Measurements from ENCODE around the gene SLC38A9.

The SLC38A9 gene

DNA sequence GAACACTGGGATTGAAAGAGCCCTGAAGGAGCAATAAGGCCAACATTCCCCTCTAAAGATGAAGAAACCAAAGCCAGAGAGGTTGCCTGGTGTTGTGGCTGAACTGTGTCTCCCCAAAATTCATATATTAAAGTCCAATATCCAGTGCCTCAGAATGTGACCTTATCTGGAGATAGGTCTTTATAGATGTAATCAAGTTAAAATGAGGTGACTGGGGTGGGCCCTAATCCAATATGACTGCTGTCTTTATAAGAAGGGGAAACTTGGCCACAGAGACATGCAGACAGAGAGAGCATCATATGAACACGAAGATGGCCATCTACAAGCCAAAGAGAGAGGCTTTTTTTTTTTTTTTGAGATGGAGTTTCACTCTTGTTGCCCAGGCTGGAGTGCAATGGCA, 110.5 kb downstream of the SLC38A9 start:
- no peak for DNase-seq (ENCODE audit: insufficient read length, low spot score)
- no peak for TF ChIP-seq POLR2A (IDR thresholded peaks at IDR 0.05; ENCODE audit: low read depth, low read length)
- no peak for FAIRE-seq

- DNase-seq (ENCODE audit: insufficient read length, low spot score) (peak; percentile 33), FAIRE-seq (no peak)
These were observed 110.9 kb downstream of the SLC38A9 start for GRCh38 chr5:55601204-55601618.

GRCh38 chr5:55600497-55601203, 111.5 kb downstream of the SLC38A9 start:
- no peak for FAIRE-seq

More at GRCh38 chr5:55601204-55601618, 110.9 kb downstream of the SLC38A9 start:
- no peak for TF ChIP-seq POLR2A (IDR thresholded peaks at IDR 0.05; ENCODE audit: low read depth, low read length)

GRCh38 chr5:55600086-55600485, 112.0 kb downstream of the SLC38A9 start:
- FAIRE-seq = no peak
- no peak for TF ChIP-seq POLR2A (IDR thresholded peaks at IDR 0.05; ENCODE audit: low read depth, low read length)
- no peak for DNase-seq (ENCODE audit: insufficient read length, low spot score)

More at GRCh38 chr5:55600497-55601203, 111.5 kb downstream of the SLC38A9 start:
- no peak for DNase-seq (ENCODE audit: insufficient read length, low spot score)
- TF ChIP-seq POLR2A (IDR thresholded peaks at IDR 0.05; ENCODE audit: low read depth, low read length) = no peak

GRCh38 chr5:55599148-55600050, 112.7 kb downstream of the SLC38A9 start:
- no peak for TF ChIP-seq POLR2A (IDR thresholded peaks at IDR 0.05; ENCODE audit: low read depth, low read length)
- FAIRE-seq = no peak
- DNase-seq (ENCODE audit: insufficient read length, low spot score) = no peak

DNA sequence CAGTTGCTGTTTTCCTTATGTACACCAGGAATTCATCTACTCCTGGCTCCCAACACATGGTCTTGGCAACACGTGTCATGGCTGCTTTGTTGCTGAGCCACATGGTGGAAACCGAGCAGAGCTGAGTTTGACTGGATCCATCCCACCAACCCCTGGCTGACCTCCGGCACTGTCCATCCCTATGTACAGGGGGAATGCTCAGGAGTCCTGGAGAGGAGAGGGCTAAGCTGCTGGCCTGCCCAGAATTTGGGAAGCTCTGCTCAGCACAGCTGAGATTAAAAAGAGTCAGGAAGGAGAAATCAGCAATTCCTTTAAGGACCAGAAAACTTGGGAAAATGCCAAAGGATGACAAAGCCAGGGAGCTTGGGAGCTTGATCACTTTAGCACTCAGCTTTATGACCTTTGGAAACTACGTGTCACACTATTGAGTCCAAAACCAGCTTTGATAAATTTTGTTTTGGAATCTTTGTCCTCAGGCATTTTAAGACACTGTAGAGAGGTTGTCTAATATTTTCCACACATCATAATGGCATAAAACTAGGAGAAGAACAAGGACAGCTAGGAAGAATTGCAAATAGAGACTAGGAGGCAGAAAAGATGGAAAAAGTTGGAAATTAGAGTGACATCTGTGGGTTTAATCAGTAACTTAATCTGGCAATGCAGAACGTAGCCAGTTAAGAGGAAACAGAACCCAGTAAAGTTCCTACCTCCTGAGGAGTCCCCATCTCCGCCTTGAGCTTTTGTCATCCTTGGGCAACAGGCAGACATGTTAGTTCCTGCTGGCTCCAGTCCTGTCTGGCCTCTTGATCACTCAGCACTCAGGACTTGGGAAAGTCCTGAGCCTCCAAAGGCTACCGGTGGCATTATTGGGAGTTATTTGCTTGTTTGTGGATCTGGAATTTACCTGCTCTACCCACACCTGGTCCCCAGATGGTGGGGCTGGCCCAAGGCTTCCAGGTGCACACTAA, 114.8 kb downstream of the SLC38A9 start:
- FAIRE-seq (no peak), DNase-seq (ENCODE audit: insufficient read length, low spot score) (no peak)
- no peak for TF ChIP-seq POLR2A (IDR thresholded peaks at IDR 0.05; ENCODE audit: low read depth, low read length)

DNA sequence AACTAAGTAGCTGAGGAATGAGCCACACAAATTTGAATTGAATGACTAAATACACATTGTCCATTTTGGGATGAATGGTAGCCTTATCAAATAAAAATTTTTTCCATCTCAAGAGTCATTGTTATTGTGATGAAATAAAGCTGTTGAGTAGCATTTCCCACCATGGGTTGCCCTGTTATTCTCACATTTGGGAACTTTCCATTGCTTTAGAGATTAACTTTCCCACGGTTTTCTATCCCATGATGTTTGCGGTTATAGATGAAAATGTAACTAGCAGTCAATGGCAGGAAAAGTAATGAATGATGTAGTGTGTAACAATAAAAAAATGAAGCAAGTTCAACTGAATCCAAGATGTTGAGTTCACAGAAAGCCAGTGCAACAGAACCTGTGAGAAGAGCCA, 117.5 kb downstream of the SLC38A9 start:
- DNase-seq (ENCODE audit: insufficient read length, low spot score) = no peak
- no peak for FAIRE-seq
- no peak for TF ChIP-seq POLR2A (IDR thresholded peaks at IDR 0.05; ENCODE audit: low read depth, low read length)

- no peak for FAIRE-seq
- DNase-seq (ENCODE audit: insufficient read length, low spot score) = no peak
- no peak for TF ChIP-seq POLR2A (IDR thresholded peaks at IDR 0.05; ENCODE audit: low read depth, low read length)
These were observed 119.0 kb downstream of the SLC38A9 start for GRCh38 chr5:55593115-55593472.

DNA sequence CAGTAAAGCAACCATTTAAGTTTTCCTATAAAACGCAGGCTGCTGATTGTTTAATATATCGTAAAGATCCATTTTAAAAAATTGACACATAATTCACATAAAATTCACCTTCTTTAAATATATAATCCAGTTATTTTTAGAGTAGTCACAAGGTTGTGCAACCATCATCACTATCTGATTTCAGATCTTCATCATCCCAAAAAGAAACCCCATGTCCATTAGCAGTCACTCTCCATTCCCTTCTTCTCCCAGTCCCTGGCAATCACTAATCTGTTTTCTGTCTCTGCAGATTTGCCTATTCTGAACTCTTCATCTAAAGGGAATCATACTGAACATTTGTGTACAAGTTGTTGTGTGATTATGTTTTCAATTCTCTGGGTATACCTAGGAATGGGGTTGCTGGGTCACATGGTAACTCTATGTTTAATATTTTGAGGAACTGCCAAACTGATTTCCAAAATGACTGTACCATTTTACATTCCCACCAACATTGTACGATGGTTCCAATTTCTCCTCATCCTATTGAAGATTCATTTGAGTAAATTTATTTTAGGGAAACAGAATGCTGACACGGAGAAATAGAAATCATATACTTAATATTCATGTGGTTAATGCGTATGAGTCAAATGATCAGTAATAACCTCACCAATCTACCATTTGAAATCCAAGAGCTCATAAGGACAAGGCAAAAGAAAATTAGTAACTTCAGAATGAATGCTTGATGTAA, 119.6 kb downstream of the SLC38A9 start:
- FAIRE-seq (no peak), DNase-seq (ENCODE audit: insufficient read length, low spot score) (no peak)

GRCh38 chr5:55591686-55592085, 120.4 kb downstream of the SLC38A9 start:
- DNase-seq (ENCODE audit: insufficient read length, low spot score) (no peak), FAIRE-seq (no peak)
- no peak for TF ChIP-seq POLR2A (IDR thresholded peaks at IDR 0.05; ENCODE audit: low read depth, low read length)

More for the DNA sequence above, 119.6 kb downstream of the SLC38A9 start:
- no peak for TF ChIP-seq POLR2A (IDR thresholded peaks at IDR 0.05; ENCODE audit: low read depth, low read length)

DNA sequence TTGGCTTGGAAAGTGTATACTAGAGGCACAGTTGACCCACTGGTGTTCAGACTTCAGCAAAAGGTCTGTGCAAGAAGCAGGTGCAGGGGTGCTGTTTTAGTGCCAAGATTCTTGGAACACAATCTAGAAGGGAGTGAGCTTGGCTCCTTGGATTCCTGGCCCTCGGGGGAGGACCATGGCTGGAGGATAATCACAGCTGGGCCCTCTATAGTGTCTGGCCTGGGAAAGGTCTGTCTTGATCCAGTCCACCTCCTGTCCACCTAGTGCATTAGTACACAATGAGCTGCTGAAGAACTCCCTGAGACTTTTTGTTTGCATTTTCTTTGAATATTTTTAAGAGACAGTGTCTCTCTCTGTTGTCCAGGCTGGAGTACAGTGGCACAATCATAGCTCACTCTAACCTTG, 126.9 kb downstream of the SLC38A9 start:
- FAIRE-seq (no peak), DNase-seq (ENCODE audit: insufficient read length, low spot score) (no peak)
- TF ChIP-seq POLR2A (IDR thresholded peaks at IDR 0.05; ENCODE audit: low read depth, low read length) = no peak

DNA sequence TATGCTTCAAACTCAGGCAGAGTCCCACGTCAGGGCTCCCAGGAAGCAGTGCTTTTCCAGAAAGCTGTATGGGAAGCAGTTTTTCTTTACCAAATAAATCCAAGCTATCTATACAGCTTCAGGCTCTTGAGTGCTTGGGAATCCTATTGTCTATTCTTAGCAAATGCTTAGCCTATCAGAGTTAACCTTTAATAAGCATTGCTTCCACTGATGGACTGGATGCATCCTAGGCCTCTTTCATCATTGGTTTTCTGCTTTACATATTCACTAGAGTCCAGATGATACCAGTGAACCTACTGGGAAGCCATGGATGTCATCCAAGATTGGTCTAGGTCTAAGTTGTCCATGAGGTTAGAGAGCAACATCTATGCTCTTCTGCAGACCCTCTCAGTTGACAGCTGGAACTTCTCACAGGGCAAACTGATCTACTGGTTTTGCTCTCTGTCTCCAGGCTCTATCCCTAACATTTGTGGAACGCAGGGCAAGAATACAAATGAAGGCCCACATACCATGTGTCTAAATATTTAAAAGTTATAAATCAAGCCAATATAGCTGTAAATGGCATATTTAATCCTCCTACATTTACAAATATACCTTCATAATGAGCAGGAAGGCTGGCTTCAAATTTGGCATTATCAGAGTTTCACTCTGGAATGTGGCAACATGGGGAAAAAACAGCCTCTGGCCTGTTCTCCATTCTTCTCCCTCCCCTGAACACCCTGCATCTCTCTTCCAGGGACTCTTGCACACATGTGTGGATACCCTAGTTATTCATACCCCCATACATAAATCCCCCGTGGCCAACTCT, 127.5 kb downstream of the SLC38A9 start:
- TF ChIP-seq POLR2A (IDR thresholded peaks at IDR 0.05; ENCODE audit: low read depth, low read length) = no peak
- no peak for FAIRE-seq
- no peak for DNase-seq (ENCODE audit: insufficient read length, low spot score)
